Adrenal gland (tissue), 12 donors: Measurements from ENCODE around the gene CSF1R. TPM values are rescaled to one million over a fixed set of nuclear protein-coding genes. Genes with fewer than 3 reads are reported as not detected.

ENCODE experiments used
- DNase-seq, 7 donors: peaks; one replicate each; pipeline ENCODE4 v3.0.0-alpha.2; 2019 to 2020
- H3K27ac ChIP-seq, 5 donors: fragments of 200-600 bp; sonication (generic) in 4 of 5; 1 replicate in 3 of 5; 2 replicates in 2 of 5; pipeline versions ENCODE4 v1.5.1 to v1.8.0; 2016 to 2020; ENCODE audit warnings: mild to moderate bottlenecking in 1 of 5
- H3K27me3 ChIP-seq: fragments of 200-600 bp; 2 replicates; pipeline ENCODE4 v1.8.0; 2021
- H3K36me3 ChIP-seq, 2 donors: fragments of 200-600 bp; replicated peaks in 1 of 2; 1 replicate in 1 of 2; 2 replicates in 1 of 2; pipeline versions ENCODE4 v1.5.1 to v1.8.0; 2018 to 2022
- H3K4me1 ChIP-seq, 2 donors: fragments of 200-600 bp; replicated peaks in 1 of 2; 1 replicate in 1 of 2; 2 replicates in 1 of 2; pipeline versions ENCODE4 v1.5.1 to v1.8.0; 2018 to 2021
- H3K4me3 ChIP-seq, 4 donors: fragments of 200-600 bp; sonication (generic) in 3 of 4; one replicate each; pipeline ENCODE4 v1.5.1; 2016 to 2018
- H3K9me3 ChIP-seq, 3 donors: fragments of 200-600 bp; sonication (generic) in 1 of 3; replicated peaks in 1 of 3; 1 replicate in 2 of 3; 2 replicates in 1 of 3; pipeline versions ENCODE4 v1.5.1 to v1.8.0; 2016 to 2021
- CTCF ChIP-seq, 6 experiments: fragments of 450-650 bp in 4 of 6; fragments of 200-600 bp in 2 of 6; sonication (generic) in 1 of 6; IDR thresholded peaks; 1 replicate in 5 of 6; 2 replicates in 1 of 6; pipeline versions ENCODE4 v1.5.1 to v1.8.0; 2016 to 2021; ENCODE audit warnings: antibody characterized with exemption in 6 of 6, mild to moderate bottlenecking in 2 of 6, moderate library complexity in 1 of 6
- POLR2A ChIP-seq, 2 donors: fragments of 450-650 bp; IDR thresholded peaks; one replicate each; pipeline ENCODE4 v1.6.1; 2017; ENCODE audit warnings: antibody characterized with exemption in 2 of 2, mild to moderate bottlenecking in 2 of 2, moderate library complexity in 1 of 2
- WGBS, 4 donors: extraction: QIAGEN DNeasy Blood & Tissue Kit in 2 of 4; methylation state at CpG; one replicate each; pipeline versions ENCODE4 v1.1.5 to v1.1.7; 2013 to 2017; 5-methylcytosine and 5-hydroxymethylcytosine counted together
- intact Hi-C, 2 donors: fragments of 100-400 bp; cut with DNase I; formaldehyde crosslinking; loops; one replicate each; pipeline versions ENCODE4 v1.14.1 to v1.15.0; 2022 to 2023
- polyA plus RNA-seq, 3 donors: library from polyadenylated mRNA; stranded (reverse); fragments of 200-250 nt in 2 of 3; fragments of 350-450 nt in 1 of 3; fragmentation: Illumina TruSeq in 1 of 3; extraction: RNeasy Lipid Tissue Mini Kit (QIAGEN cat#74804) in 1 of 3; gene quantifications; one replicate each; pipeline ENCODE4 v1.2.3, GENCODE V29; 2013 to 2014
- total RNA-seq, 9 donors: library from RNA; depleted of rRNA in 4 of 9; stranded (reverse); fragments of >200 nt in 4 of 9; fragments of 120-200 nt in 1 of 9; fragmentation: NEBNext Ultra II Directional in 1 of 9; extraction: Animal tissue kit (Norgen Biotek cat#: 25700) in 1 of 9; gene quantifications; one replicate each; pipeline versions ENCODE4 v1.1.0 to v1.2.4, GENCODE V29; 2013 to 2023
- donor health status: healthy with polysubstance abuse.
- donor health status: Bipolar disorder and iron deficiency.
- donor health status: DM: yes; HTN: yes; CAD: no.
- donor health status: DM: no; HTN: no; CAD: no.
- donor health status: DM: no; HTN: no; CAD: no.
- donor health status: DM: yes; HTN: yes; CAD: no.

Gene CSF1R
- total and polyA plus RNA-seq, 12 donors = 4.6 to 165 (median 72.4) TPM

GRCh38 chr5:150079909-150080461 is 6.4 kb downstream of the CSF1R start:
- intact Hi-C loops = no loop called here
- H3K4me1 ChIP-seq = peaks cover 0 to 5% of the 10 kb centered on the region in 2 donors
- H3K4me3 ChIP-seq = no peak overlapping the region
- 93 to 100% (median 96%) methylated on average over 6 to 19 of the region's 19 CpGs for WGBS, 4 donors
- H3K9me3 ChIP-seq = no peaks in the 10 kb centered on the region
- no peaks in the 10 kb centered on the region for H3K27me3 ChIP-seq
- no peak overlapping the region for H3K27ac ChIP-seq
- peaks cover 0 to 3% of the 10 kb centered on the region in 2 donors for H3K36me3 ChIP-seq
- TF ChIP-seq POLR2A (IDR thresholded peaks at IDR 0.05) (no peak), CTCF (IDR thresholded peaks at IDR 0.05) (no peak)
- peak in 1 of 7 donors; percentile 10 for DNase-seq

GRCh38 chr5:150078802-150079689 is 7.3 kb downstream of the CSF1R start:
- H3K27me3 ChIP-seq = no peaks in the 10 kb centered on the region
- H3K36me3 ChIP-seq = peaks cover 0 to 3% of the 10 kb centered on the region in 2 donors
- peaks cover 0 to 5% of the 10 kb centered on the region in 2 donors for H3K4me1 ChIP-seq
- no peaks in the 10 kb centered on the region for H3K9me3 ChIP-seq
- TF ChIP-seq CTCF (IDR thresholded peaks at IDR 0.05) (no peak), POLR2A (IDR thresholded peaks at IDR 0.05) (no peak)
- no peak overlapping the region for H3K27ac ChIP-seq
- intact Hi-C loops = no loop called here
- DNase-seq = peak in 1 of 7 donors; percentile 16
- H3K4me3 ChIP-seq = no peak overlapping the region
- 86 to 95% (median 89%) methylated on average over 7 of the region's 7 CpGs for WGBS, 4 donors

- intact Hi-C loops = no loop called here
- TF ChIP-seq POLR2A (IDR thresholded peaks at IDR 0.05) (no peak), CTCF (IDR thresholded peaks at IDR 0.05) (no peak)
- no peak overlapping the region for H3K27ac ChIP-seq
- WGBS, 4 donors = 71 to 90% (median 82%) methylated on average over 8 of the region's 8 CpGs
- peak in 1 of 7 donors; percentile 9 for DNase-seq
- H3K4me1 ChIP-seq = peaks cover 0 to 5% of the 10 kb centered on the region in 2 donors
- no peaks in the 10 kb centered on the region for H3K9me3 ChIP-seq
- no peaks in the 10 kb centered on the region for H3K27me3 ChIP-seq
- H3K36me3 ChIP-seq = peaks cover 0 to 3% of the 10 kb centered on the region in 2 donors
- H3K4me3 ChIP-seq = no peak overlapping the region
These were observed 8.2 kb downstream of the CSF1R start for GRCh38 chr5:150077996-150078801.

DNA sequence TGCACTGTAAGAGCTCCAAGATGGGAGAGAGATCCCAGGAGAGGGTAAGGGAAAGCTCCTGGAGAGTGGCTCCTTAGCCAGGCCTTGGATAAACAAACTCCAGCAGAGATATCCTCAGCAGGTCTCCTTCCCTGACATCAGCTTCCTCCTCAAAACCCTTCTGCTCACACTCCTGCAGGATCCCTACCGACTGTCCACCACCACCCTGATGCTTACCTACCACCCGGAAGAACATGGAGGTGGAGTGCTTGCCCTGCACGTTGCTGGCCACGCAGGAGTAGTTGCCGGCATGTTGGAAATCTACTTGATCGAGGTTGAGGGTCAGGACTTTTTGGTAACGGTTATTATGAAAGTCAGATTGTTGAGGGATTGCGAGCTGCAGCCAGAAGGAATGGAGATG is 9.3 kb downstream of the CSF1R start:
- intact Hi-C loops = no loop called here
- peak in 1 of 7 donors; percentile 1 for DNase-seq
- H3K27ac ChIP-seq = no peak overlapping the region
- peaks cover 0 to 5% of the 10 kb centered on the region in 2 donors for H3K4me1 ChIP-seq
- TF ChIP-seq CTCF (IDR thresholded peaks at IDR 0.05) (no peak), POLR2A (IDR thresholded peaks at IDR 0.05) (no peak)
- peaks cover 0 to 3% of the 10 kb centered on the region in 2 donors for H3K36me3 ChIP-seq
- 85 to 95% (median 91%) methylated on average over 8 of the region's 8 CpGs for WGBS, 4 donors
- no peaks in the 10 kb centered on the region for H3K9me3 ChIP-seq
- no peaks in the 10 kb centered on the region for H3K27me3 ChIP-seq
- no peak overlapping the region for H3K4me3 ChIP-seq
